Measurements from ENCODE around the gene PI16.

DNA sequence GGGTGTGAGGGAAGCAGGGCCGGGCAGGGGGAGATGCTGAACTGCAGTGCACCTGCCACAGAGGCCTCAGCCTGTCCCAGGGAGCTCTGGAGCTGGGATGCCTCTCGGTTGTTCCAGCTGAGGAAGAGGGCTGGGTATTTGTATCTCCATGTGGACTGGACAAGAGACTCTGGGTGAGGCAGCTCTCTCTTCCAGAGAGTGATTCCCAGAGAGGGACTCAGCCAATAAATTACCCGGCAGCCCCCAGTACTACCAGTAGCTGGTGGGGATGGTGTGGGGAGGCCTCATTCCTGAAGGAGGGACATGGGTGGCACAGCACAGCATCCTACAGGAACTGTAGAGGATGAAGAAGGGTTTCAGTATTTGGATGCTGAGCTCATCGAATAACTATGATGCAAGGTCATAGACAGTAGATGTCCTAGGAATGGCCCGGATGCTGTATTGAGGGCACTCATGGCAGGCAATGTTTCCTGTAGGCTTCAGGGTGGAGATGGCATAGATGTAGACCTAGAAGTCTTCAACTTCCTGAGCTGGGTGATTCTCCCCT lies 52.3 kb downstream of the PI16 start:
- TF ChIP-seq POLR2AphosphoS5 (IDR thresholded peaks at IDR 0.05; ENCODE audit: low read depth, low read length) (no peak), TAF1 (IDR thresholded peaks at IDR 0.05; ENCODE audit: borderline replicate concordance, insufficient read depth, low read length) (no peak)
